GM19035 (cell line): ENCODE results near the gene PRKCI.
"Not testable (repeated sequence)": the region's sequence is repeated elsewhere in the genome, so short reads cannot be mapped to it uniquely, and the experiment has no call there.

Source experiments
- ATAC-seq: cut with Tn5 transposase; IDR thresholded peaks from one replicate; pipeline ENCODE4 v1.9.1; 2021; ENCODE audit not compliant: unreplicated experiment

PRKCI gene

GRCh38 chr3:170221924-170222646, at the start of gene PRKCI:
PRKCI (plus strand) TSS chr3:170222424; CDS start chr3:170222670, 246 bp downstream.
- ATAC-seq: peak; percentile 97

- peak; percentile 34 for ATAC-seq
Observed at GRCh38 chr3:170178651-170179050, 43.6 kb upstream of the PRKCI start.

- no peak for ATAC-seq
Observed at GRCh38 chr3:170179432-170179831, 42.8 kb upstream of the PRKCI start.

GRCh38 chr3:170180079-170180907, 41.9 kb upstream of the PRKCI start:
- peak; percentile 21 for ATAC-seq

- peak; percentile 78 for ATAC-seq
Observed at GRCh38 chr3:170180908-170181885, 41.0 kb upstream of the PRKCI start, which contains the start of gene PHC3. PHC3 (minus strand) TSS chr3:170181733; CDS start chr3:170181715, 18 bp downstream.

GRCh38 chr3:170189398-170190256, 32.6 kb upstream of the PRKCI start:
- no peak for ATAC-seq

- ATAC-seq: not testable (repeated sequence)
Observed at GRCh38 chr3:170195759-170196158, 26.5 kb upstream of the PRKCI start.

GRCh38 chr3:170196833-170197232, 25.4 kb upstream of the PRKCI start:
- ATAC-seq: no peak

- no peak for ATAC-seq
Observed at GRCh38 chr3:170200987-170201386, 21.2 kb upstream of the PRKCI start.

GRCh38 chr3:170201527-170201926, 20.7 kb upstream of the PRKCI start:
- ATAC-seq: no peak

GRCh38 chr3:170203457-170203856, 18.8 kb upstream of the PRKCI start:
- ATAC-seq: no peak

- no peak for ATAC-seq
Observed at GRCh38 chr3:170204023-170204472, 18.2 kb upstream of the PRKCI start.

- ATAC-seq: no peak
Observed at GRCh38 chr3:170204509-170204908, 17.7 kb upstream of the PRKCI start.

GRCh38 chr3:170205302-170205701, 16.9 kb upstream of the PRKCI start:
- ATAC-seq: peak; percentile 69

- ATAC-seq: not testable (repeated sequence)
Observed at GRCh38 chr3:170206164-170206762, 16.0 kb upstream of the PRKCI start.

GRCh38 chr3:170207717-170208116, 14.5 kb upstream of the PRKCI start:
- no peak for ATAC-seq

- ATAC-seq: no peak
Observed at GRCh38 chr3:170211668-170212067, 10.6 kb upstream of the PRKCI start.

- ATAC-seq: no peak
Observed at GRCh38 chr3:170219850-170220249, 2.4 kb upstream of the PRKCI start.

GRCh38 chr3:170220871-170221270, 1.4 kb upstream of the PRKCI start:
- ATAC-seq: no peak
